ENCODE results near the gene HCK. TPM values are rescaled to one million over a fixed set of nuclear protein-coding genes. Genes with fewer than 3 reads are reported as not detected.

HCK gene
- total RNA-seq, 1 donor from 2014 or later = 4.4 TPM

- intact Hi-C loops (cut with micrococcal nuclease) = no loop called here
- ATAC-seq = no peak
Measured at GRCh38 chr20:32141465-32141980, 89.5 kb downstream of the HCK start.

GRCh38 chr20:32142088-32142487 lies 90.0 kb downstream of the HCK start:
- DNase-seq (no peak), ATAC-seq (no peak)
- intact Hi-C loops (cut with micrococcal nuclease) = no loop called here

More at GRCh38 chr20:32141465-32141980, 89.5 kb downstream of the HCK start:
- DNase-seq = no peak

GRCh38 chr20:32142991-32143390 lies 90.9 kb downstream of the HCK start:
- intact Hi-C loops (cut with micrococcal nuclease) = no loop called here
- DNase-seq = no peak

GRCh38 chr20:32144898-32145662 lies 93.0 kb downstream of the HCK start:
- intact Hi-C loops (cut with micrococcal nuclease) = no loop called here
- no peak for ATAC-seq

More at GRCh38 chr20:32142991-32143390, 90.9 kb downstream of the HCK start:
- no peak for ATAC-seq

GRCh38 chr20:32149566-32150170 lies 97.6 kb downstream of the HCK start:
- intact Hi-C loops (cut with micrococcal nuclease) = no loop called here
- no peak for ATAC-seq
- no peak for DNase-seq

More at GRCh38 chr20:32144898-32145662, 93.0 kb downstream of the HCK start:
- no peak for DNase-seq

GRCh38 chr20:32150291-32150848 lies 98.3 kb downstream of the HCK start:
- intact Hi-C loops (cut with micrococcal nuclease) = no loop called here
- DNase-seq (no peak), ATAC-seq (no peak)

Other genes with a start within 250 kb of the HCK start
- 0.10 TPM for gene MYLK2, start 232.9 kb upstream of the HCK start, total RNA-seq
- gene FOXS1, start 206.6 kb upstream of the HCK start, total RNA-seq = 1.3 TPM
- 4.0 TPM for gene DUSP15, start 181.7 kb upstream of the HCK start, total RNA-seq
- gene TTLL9, start 181.6 kb upstream of the HCK start, total RNA-seq = not detected
- 9.7 TPM for gene PDRG1, start 100.2 kb upstream of the HCK start, total RNA-seq
- gene XKR7, start 84.1 kb upstream of the HCK start, total RNA-seq = not detected
- gene CCM2L, start 41.8 kb upstream of the HCK start, total RNA-seq = 9.2 TPM
- 25.6 TPM for gene TM9SF4, start 57.5 kb downstream of the HCK start, total RNA-seq
- gene PLAGL2, start 155.5 kb downstream of the HCK start, total RNA-seq = 6.7 TPM
- gene POFUT1, start 155.6 kb downstream of the HCK start, total RNA-seq = 24.1 TPM
- gene KIF3B, start 225.4 kb downstream of the HCK start, total RNA-seq = 9.1 TPM